RKO (cell line): ENCODE measurements around the gene ZFAND3.

Source experiments
- DNase-seq: peaks from one replicate; pipeline ENCODE4 v3.0.0-alpha.2; 2016; ENCODE audit warnings: low spot score

The ZFAND3 gene

DNA sequence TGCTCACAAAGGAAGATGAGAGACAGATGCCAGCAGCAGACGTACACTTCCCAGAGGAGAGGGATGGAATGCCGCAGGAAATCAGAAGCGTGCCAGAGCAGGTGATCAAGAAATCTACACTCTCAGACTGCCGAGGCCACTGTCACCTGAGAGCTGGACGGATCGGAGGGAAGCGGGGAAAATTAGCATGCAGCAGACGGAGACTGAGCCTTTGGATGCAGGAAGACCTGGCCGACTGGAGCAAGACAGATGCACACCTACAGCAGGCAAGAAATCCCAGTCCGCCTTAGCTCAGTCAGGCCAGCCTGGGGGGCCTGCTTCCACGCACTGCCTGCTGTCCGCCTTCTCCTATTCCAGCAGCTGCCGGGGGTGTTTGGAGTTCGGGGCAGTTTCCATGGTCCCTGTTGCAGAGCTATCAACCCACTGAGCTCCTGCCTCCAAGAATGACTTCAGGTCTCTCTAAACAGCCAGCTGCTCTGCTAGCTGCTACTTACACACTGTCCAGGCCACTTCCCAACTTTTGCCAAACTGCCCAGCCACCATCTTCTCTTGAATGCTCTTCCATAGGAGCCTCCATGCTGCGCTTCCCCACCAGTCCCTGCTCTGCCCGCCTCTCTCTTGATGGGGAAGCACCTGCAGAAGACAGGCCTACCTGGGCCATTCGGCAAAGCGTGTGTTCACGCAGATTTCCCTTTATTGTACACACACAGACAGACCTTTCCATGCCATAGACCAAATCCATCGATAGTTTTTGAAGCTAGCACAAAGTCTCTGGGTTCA, 368.5 kb downstream of the ZFAND3 start:
- no peak for DNase-seq

DNA sequence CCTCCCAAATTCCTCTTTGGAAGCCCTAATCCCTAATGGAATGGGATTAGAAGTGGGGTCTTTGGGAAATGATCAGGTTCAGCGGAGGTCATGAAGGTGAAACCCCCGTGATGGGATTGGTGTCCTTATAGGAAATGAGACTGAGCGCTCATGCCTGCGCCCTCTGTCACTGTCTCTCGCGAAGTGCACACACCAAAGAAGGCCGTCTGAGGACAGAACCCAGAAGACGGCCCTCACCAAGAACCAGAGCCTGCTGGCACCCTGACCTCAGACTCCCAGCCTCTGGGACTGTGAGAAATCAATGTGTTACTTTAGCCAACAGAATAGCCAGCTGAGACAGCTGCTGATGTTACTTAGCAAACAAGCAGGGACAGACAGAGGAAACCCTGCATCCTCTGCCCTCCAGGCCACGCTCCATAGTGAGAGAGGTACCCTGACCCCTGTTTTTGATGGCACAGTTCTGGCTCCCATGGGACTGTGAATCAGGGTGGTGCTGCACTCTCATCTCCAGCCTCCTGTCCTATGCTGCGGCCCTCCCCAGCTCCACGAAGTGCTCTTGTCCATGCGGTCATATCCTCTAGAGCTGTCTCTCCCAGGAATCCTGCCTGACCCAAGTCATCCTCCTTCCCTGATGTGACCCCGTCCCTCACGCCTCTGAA, 369.3 kb downstream of the ZFAND3 start:
- no peak for DNase-seq

- DNase-seq: no peak
These were observed 371.9 kb downstream of the ZFAND3 start for GRCh38 chr6:38191418-38191817.

- DNase-seq: no peak
These were observed 372.5 kb downstream of the ZFAND3 start for GRCh38 chr6:38192011-38192410.

GRCh38 chr6:38192487-38192886, 373.0 kb downstream of the ZFAND3 start:
- no peak for DNase-seq

GRCh38 chr6:38193051-38193450, 373.5 kb downstream of the ZFAND3 start:
- no peak for DNase-seq

DNA sequence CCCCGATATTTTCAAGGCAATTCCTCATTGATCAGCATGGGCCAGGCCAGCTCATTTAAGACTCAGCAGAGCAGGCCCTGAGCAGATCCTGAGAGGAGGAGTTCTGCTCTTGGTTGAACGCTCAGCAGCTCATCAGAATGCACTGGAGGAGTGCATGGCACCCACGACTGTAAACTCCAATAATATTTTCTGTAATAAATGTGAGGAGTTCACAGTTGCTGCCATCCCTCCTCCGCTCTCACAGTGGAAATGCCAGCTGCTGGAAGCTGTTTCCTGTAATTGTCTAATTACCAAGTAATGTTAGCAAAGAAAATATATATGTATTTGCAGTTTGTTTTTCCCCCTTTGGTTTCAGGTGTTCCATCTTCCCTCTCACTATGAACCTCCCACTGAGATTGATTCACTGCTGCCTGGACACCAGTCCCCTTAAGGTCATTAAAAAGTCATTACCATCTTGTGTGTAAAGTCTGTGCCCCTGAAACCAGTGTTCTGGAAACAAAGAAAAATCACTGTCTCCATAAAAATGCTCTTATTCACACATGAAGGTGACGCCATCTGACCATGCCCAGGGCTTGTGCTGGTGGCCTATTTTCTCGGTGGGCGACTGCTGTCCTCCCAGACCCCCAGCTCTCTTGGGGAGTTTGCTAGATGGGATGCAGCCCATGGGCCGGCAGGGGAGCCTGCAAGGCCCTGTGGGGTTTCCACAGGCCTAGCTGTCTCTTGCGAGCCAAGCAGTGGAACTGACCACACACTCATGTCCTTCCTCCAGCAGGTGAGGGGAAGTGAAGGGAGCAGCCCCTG, 374.2 kb downstream of the ZFAND3 start:
- DNase-seq: no peak

- no peak for DNase-seq
These were observed 374.7 kb downstream of the ZFAND3 start for GRCh38 chr6:38194282-38194572.

- DNase-seq: no peak
These were observed 375.1 kb downstream of the ZFAND3 start for GRCh38 chr6:38194589-38194988.

DNA sequence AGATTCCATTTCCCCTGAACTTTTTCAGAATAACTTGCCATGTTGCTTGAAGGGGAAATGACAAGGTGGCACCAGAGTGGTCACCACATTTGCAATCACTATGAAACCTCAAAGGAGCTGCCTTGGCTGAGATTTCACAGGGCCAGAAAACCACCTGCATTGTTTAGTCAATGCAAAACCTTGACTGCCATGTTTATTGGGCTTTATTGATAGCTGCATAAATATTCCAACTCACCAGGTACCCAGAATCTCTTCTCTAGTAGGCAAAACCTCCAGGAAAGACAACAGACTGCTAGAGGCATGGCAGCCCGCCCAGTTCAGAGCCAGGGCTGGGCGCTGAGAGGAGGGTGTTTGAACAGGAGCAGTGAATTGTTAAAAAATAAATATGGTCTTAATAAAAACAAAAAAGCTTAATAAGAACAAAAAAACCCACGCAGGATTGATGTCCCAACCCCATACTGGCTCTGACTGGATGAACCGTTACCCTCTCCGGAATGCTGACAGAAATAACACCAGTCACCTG, 375.6 kb downstream of the ZFAND3 start:
- DNase-seq: no peak

DNA sequence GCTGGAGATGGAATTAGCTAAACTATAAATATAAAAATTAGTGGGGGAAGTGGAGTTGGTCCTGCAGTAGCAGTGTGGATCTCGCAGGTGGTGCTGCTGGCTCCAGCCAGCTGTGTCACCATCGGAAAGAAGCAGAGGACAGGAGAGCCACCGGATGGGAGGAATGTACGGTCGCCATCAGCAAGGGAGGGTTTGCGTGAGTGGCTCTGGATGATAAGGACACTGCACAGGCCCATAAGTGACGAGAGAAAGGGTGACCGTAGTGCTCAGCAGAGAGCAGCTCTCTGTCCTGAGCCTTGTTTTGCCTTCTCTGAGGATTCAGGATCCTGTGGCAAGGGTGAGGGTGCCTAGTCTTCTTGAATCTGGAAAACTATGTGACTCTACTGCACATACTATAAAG, 378.7 kb downstream of the ZFAND3 start:
- no peak for DNase-seq
